Measurements from ENCODE around the gene INF2. TPM values are rescaled to one million over a fixed set of nuclear protein-coding genes. Genes with fewer than 3 reads are reported as not detected.
"Not testable (repeated sequence)": the region's sequence is repeated elsewhere in the genome, so short reads cannot be mapped to it uniquely, and the experiment has no call there.

The INF2 gene
- total RNA-seq, 4 donors from 2014 or later = 50.9 to 104 (median 87.5) TPM

- TF ChIP-seq, protein P1, sequence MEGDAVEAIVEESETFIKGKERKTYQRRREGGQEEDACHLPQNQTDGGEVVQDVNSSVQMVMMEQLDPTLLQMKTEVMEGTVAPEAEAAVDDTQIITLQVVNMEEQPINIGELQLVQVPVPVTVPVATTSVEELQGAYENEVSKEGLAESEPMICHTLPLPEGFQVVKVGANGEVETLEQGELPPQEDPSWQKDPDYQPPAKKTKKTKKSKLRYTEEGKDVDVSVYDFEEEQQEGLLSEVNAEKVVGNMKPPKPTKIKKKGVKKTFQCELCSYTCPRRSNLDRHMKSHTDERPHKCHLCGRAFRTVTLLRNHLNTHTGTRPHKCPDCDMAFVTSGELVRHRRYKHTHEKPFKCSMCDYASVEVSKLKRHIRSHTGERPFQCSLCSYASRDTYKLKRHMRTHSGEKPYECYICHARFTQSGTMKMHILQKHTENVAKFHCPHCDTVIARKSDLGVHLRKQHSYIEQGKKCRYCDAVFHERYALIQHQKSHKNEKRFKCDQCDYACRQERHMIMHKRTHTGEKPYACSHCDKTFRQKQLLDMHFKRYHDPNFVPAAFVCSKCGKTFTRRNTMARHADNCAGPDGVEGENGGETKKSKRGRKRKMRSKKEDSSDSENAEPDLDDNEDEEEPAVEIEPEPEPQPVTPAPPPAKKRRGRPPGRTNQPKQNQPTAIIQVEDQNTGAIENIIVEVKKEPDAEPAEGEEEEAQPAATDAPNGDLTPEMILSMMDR (IDR thresholded peaks at IDR 0.05) = no peak
- DNase-seq (ENCODE audit: low spot score) = no peak
- no peak for ATAC-seq (ENCODE audit: low FRiP score)
Observed at GRCh38 chr14:104664107-104664506, 25.3 kb upstream of the INF2 start.

- no peak for DNase-seq (ENCODE audit: low spot score)
- no peak for ATAC-seq (ENCODE audit: low FRiP score)
- TF ChIP-seq, protein P1 (IDR thresholded peaks at IDR 0.05) = no peak
Observed at GRCh38 chr14:104664588-104664987, 24.8 kb upstream of the INF2 start.

GRCh38 chr14:104665114-104665656 lies 24.2 kb upstream of the INF2 start:
- ATAC-seq (ENCODE audit: low FRiP score) (no peak), DNase-seq (ENCODE audit: low spot score) (no peak)
- TF ChIP-seq, protein P1 (IDR thresholded peaks at IDR 0.05) = no peak

DNA sequence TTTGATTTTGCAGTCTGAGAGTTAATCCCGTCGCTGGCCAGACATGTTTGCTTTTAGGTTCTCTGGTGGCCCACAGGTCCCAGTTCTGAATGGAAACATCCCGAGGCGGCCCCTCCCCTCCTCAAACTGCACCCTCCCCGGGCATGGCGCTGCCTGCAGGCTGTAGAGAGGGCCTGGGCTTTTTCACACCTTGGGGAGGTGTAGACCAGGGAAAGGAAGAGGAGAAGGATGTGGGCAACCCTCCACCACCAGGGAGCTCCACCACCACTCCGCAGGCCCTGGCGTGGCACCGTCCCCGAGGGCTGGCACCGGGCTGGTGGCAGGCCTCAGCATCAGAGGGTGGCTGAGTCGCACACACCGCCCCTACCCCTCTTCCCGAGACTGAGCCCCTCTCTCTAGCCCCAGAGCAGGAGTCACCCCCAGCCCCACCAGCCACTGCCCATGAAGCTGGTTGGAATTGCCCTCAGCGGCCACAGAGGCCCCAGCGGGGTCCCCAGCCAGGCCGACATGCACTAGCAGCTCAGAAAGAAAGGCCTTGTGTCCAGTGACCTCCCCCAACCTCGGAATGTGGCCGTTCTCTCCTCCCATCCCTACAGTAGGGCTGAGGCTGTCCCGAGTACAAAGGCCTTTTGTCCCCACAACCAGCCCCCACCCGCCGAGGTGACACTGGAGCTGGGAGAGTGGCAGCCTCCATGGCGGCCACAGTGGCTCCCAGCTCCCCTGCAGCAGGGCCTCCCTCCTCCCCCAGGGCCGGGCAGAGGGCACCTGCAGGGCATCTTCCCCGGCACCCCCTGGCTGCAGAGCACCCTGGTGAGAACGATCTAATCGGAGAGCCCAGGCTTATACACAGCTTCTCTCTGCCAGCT lies 23.5 kb upstream of the INF2 start:
- TF ChIP-seq, protein P1 (IDR thresholded peaks at IDR 0.05) = no peak
- ATAC-seq (ENCODE audit: low FRiP score) (no peak), DNase-seq (ENCODE audit: low spot score) (no peak)

DNA sequence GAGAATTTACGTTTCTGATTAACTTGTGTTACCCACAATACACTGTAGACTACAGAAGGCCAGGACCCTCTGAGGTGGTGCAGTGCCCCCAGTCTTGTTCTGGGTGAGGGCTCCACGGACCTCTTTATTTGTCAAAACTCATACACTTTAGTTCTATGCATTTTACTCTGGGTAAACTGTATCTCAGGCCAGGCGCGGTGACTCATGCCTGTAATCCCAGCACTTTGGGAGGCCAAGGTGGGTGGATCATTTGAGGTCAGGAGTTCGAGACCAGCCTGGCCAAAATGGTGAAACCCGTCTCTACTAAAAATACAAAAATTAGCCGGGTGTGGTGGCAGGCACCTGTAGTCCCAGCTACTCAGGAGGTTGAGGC lies 22.9 kb upstream of the INF2 start:
- DNase-seq (ENCODE audit: low spot score); ATAC-seq (ENCODE audit: low FRiP score): not testable (repeated sequence)

DNA sequence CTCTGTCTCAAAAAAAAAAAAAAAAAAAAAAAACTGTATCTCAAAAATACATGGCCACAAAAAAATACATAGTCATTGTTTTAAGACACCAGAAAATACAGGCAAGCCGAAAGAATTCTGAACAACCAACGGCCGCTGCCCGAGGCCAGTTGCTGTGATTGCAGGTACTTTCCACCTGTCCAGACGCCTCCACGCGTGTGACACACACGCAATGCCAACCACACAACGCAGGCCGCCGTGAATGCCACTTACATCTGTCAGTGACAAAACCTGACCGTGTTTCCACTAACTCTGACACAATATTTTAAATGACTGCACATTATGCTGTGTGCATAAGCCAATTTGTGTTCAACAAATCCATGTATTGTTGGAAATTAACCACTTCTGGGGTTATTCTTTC lies 22.4 kb upstream of the INF2 start:
- ATAC-seq (ENCODE audit: low FRiP score) = no peak
- TF ChIP-seq, protein P1 (IDR thresholded peaks at IDR 0.05) = no peak
- DNase-seq (ENCODE audit: low spot score) = no peak

DNA sequence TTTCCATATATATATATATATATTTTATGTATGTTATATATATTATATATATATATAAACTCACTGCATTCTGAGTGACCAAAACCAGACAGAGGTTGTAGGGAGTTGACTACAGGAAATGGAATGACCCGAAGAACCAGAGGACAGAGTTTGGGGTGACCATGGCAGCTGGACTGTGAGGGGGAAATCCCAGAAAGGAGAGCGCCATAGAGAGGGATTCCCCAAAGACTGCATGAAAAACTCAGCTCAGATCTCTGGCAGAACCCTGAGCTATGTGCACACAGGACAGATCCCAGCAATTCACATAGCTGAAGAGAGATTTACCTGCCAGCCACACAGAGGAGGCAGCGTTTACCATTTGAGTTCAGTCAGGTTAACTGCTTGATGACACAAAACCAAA lies 19.7 kb upstream of the INF2 start:
- no peak for DNase-seq (ENCODE audit: low spot score)
- ATAC-seq (ENCODE audit: low FRiP score) = no peak
- TF ChIP-seq, protein P1 (IDR thresholded peaks at IDR 0.05) = no peak

- ATAC-seq (ENCODE audit: low FRiP score) = not testable (repeated sequence)
Observed at GRCh38 chr14:104671330-104671977, 18.0 kb upstream of the INF2 start.

DNA sequence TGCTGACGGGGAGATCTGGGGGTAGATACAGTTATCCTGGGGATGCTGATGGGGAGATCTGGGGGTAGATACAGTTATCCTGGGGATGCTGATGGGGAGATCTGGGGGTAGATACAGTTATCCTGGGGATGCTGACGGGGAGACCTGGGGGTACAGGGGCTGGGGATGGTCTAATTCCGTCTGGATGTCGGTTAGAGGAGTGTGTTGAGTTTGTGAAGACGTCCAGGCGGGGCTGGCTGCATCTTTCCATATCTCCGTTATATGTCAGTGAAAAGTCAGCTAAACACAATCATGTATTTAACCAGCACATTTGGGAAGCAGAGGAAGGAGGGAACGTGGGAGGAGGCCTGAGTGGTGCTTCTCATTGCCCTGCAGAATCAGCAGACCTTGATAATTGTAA lies 17.3 kb upstream of the INF2 start:
- not testable (repeated sequence) for ATAC-seq (ENCODE audit: low FRiP score); DNase-seq (ENCODE audit: low spot score)

More at GRCh38 chr14:104671330-104671977, 18.0 kb upstream of the INF2 start:
- DNase-seq (ENCODE audit: low spot score) = not testable (repeated sequence)

Measured in omental fat pad (tissue), 4 donors.